Smooth muscle cell (in vitro differentiated cells): ENCODE data around the gene DOP1A. TPM values are rescaled to one million over a fixed set of nuclear protein-coding genes. Genes with fewer than 3 reads are reported as not detected.
"Not testable (repeated sequence)": the region's sequence is repeated elsewhere in the genome, so short reads cannot be mapped to it uniquely, and the experiment has no call there.

Source experiments
- DNase-seq: peaks from one replicate; lab custom pipeline; 2025; ENCODE audit not compliant: unreplicated experiment; lab: John Stamatoyannopoulos, UW
- H2AFZ ChIP-seq: fragments of 200-600 bp; sonication (generic); 2 replicates; pipeline ENCODE4 v1.6.0; 2016; ENCODE audit warnings: antibody characterized with exemption, low read depth, mild to moderate bottlenecking
- H3F3A ChIP-seq: fragments of 200-600 bp; sonication (generic); 2 replicates; pipeline ENCODE4 v1.6.0; 2017; ENCODE audit warnings: antibody characterized with exemption, low read depth
- H3K27ac ChIP-seq: fragments of 200-600 bp; sonication (generic); 2 replicates; pipeline ENCODE4 v1.5.1; 2016; ENCODE audit warnings: low read depth, mild to moderate bottlenecking
- H3K27me3 ChIP-seq: fragments of 200-600 bp; sonication (generic); 2 replicates; pipeline ENCODE4 v1.6.1; 2016; ENCODE audit warnings: low read depth, mild to moderate bottlenecking
- H3K36me3 ChIP-seq: fragments of 200-600 bp; sonication (generic); 2 replicates; pipeline ENCODE4 v1.5.1; 2016; ENCODE audit warnings: low read depth
- H3K4me1 ChIP-seq: fragments of 200-600 bp; sonication (generic); 2 replicates; pipeline ENCODE4 v1.5.1; 2016; ENCODE audit warnings: low read depth
- H3K4me2 ChIP-seq: fragments of 200-600 bp; sonication (generic); 2 replicates; pipeline ENCODE4 v1.6.0; 2016; ENCODE audit warnings: mild to moderate bottlenecking
- H3K4me3 ChIP-seq: fragments of 200-600 bp; sonication (generic); 2 replicates; pipeline ENCODE4 v1.5.1; 2016; ENCODE audit warnings: mild to moderate bottlenecking
- H3K79me2 ChIP-seq: fragments of 200-600 bp; sonication (generic); 2 replicates; pipeline ENCODE4 v1.6.0; 2016; ENCODE audit warnings: low read depth, mild to moderate bottlenecking
- H3K9ac ChIP-seq: fragments of 200-600 bp; sonication (generic); 2 replicates; pipeline ENCODE4 v1.6.0; 2016; ENCODE audit warnings: low read depth
- H3K9me3 ChIP-seq: fragments of 200-600 bp; sonication (generic); replicated peaks from 2 replicates; pipeline ENCODE4 v1.5.1; 2016; ENCODE audit warnings: low read depth
- H4K20me1 ChIP-seq: fragments of 200-600 bp; sonication (generic); 2 replicates; pipeline ENCODE4 v1.6.0; 2016; ENCODE audit warnings: low read depth
- WGBS: methylation state at CpG from one replicate; pipeline ENCODE4 v1.1.7; 2016; ENCODE audit warnings: low lambda C conversion rate; 5-methylcytosine and 5-hydroxymethylcytosine counted together
- polyA plus RNA-seq: library from polyadenylated mRNA; unstranded; fragments of >200 nt; fragmentation: Nextera tagmentation; extraction: Ambion mirVana; gene quantifications from 2 replicates; pipeline ENCODE4 v1.2.1, GENCODE V29; 2016
- total RNA-seq: library from RNA; depleted of rRNA; stranded (reverse); fragments of >200 nt; gene quantifications from 2 replicates; pipeline ENCODE4 v1.2.3, GENCODE V29; 2014
- TF ChIP-seq, protein P1 (sequence below): fragments of 200-600 bp; sonication (generic); IDR thresholded peaks from 2 replicates; pipeline ENCODE4 v1.5.1; 2017; ENCODE audit warnings: borderline replicate concordance, mild to moderate bottlenecking, antibody characterized with exemption; ENCODE audit not compliant: insufficient read depth, poor library complexity, severe bottlenecking

Gene DOP1A
- total and polyA plus RNA-seq, 2 experiments from 2014 or later = 0.93 to 11.0 TPM

DNA sequence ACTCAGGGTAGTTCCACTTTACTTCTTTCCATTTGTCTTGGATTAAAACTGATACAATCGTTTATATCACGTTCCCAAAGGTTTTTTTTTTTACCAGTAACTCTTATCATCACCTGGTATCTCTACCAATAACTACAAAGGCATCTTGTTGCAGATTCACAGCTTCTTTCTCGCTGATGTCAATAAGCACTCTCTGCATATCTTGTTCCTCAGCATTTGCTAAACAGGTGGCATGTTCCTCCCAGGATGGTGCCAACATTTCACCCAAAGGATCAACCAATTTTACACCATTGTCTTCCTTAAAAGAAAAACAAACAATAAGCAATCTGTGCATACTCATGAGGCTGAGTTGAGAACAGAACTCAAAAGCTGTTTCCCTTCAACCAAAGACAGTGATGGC is 121.0 kb downstream of the DOP1A start:
- H3K27me3 ChIP-seq = no peaks in the 10 kb centered on the region
- DNase-seq = no peak
- H3K4me1 ChIP-seq = peaks cover 5% of the 10 kb centered on the region
- H3K4me3 ChIP-seq = no peak overlapping the region
- WGBS = 89% methylated on average over 3 of the region's 3 CpGs
- H2AFZ ChIP-seq = no peak overlapping the region
- no peaks in the 10 kb centered on the region for H3K9me3 ChIP-seq
- H3K27ac ChIP-seq = peak overlapping the region; percentile 44
- no peak overlapping the region for H3K9ac ChIP-seq
- H3K4me2 ChIP-seq = no peak overlapping the region
- H4K20me1 ChIP-seq = peaks cover 90% of the 10 kb centered on the region
- TF ChIP-seq, protein P1, sequence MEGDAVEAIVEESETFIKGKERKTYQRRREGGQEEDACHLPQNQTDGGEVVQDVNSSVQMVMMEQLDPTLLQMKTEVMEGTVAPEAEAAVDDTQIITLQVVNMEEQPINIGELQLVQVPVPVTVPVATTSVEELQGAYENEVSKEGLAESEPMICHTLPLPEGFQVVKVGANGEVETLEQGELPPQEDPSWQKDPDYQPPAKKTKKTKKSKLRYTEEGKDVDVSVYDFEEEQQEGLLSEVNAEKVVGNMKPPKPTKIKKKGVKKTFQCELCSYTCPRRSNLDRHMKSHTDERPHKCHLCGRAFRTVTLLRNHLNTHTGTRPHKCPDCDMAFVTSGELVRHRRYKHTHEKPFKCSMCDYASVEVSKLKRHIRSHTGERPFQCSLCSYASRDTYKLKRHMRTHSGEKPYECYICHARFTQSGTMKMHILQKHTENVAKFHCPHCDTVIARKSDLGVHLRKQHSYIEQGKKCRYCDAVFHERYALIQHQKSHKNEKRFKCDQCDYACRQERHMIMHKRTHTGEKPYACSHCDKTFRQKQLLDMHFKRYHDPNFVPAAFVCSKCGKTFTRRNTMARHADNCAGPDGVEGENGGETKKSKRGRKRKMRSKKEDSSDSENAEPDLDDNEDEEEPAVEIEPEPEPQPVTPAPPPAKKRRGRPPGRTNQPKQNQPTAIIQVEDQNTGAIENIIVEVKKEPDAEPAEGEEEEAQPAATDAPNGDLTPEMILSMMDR = no peak
- peaks cover 76% of the 10 kb centered on the region for H3K79me2 ChIP-seq
- peaks cover 25% of the 10 kb centered on the region for H3F3A ChIP-seq
- no peaks in the 10 kb centered on the region for H3K36me3 ChIP-seq

- H3K4me1 ChIP-seq = peaks cover 5% of the 10 kb centered on the region
- H4K20me1 ChIP-seq = peaks cover 87% of the 10 kb centered on the region
- no peaks in the 10 kb centered on the region for H3K27me3 ChIP-seq
- peak overlapping the region; percentile 91 for H3K27ac ChIP-seq
- H3K79me2 ChIP-seq = peaks cover 76% of the 10 kb centered on the region
- H3K4me2 ChIP-seq = peak overlapping the region; percentile 98
- H3F3A ChIP-seq = peaks cover 12% of the 10 kb centered on the region
- no peaks in the 10 kb centered on the region for H3K9me3 ChIP-seq
- WGBS = 39% methylated on average over 6 of the region's 6 CpGs
- no peak overlapping the region for H2AFZ ChIP-seq
- no peaks in the 10 kb centered on the region for H3K36me3 ChIP-seq
- peak overlapping the region; percentile 57 for H3K9ac ChIP-seq
- DNase-seq = no peak
- TF ChIP-seq, protein P1 = no peak
- H3K4me3 ChIP-seq = peak overlapping the region; percentile 90
Observed at GRCh38 chr6:83190626-83191025, 123.2 kb downstream of the DOP1A start.

- not testable (repeated sequence) for H3K36me3 ChIP-seq, H3F3A ChIP-seq, H3K27me3 ChIP-seq, DNase-seq, H2AFZ ChIP-seq, H3K9me3 ChIP-seq, H3K4me1 ChIP-seq
- H3K4me3 ChIP-seq = peak overlapping the region; percentile 90
- 81% methylated on average over 18 of the region's 18 CpGs for WGBS
- H4K20me1 ChIP-seq = peaks cover 73% of the 10 kb centered on the region
- H3K79me2 ChIP-seq = peaks cover 63% of the 10 kb centered on the region
- peak overlapping the region; percentile 91 for H3K27ac ChIP-seq
- H3K4me2 ChIP-seq = peak overlapping the region; percentile 98
- H3K9ac ChIP-seq = peak overlapping the region; percentile 98
Observed at GRCh38 chr6:83191974-83192373, 124.5 kb downstream of the DOP1A start.

DNA sequence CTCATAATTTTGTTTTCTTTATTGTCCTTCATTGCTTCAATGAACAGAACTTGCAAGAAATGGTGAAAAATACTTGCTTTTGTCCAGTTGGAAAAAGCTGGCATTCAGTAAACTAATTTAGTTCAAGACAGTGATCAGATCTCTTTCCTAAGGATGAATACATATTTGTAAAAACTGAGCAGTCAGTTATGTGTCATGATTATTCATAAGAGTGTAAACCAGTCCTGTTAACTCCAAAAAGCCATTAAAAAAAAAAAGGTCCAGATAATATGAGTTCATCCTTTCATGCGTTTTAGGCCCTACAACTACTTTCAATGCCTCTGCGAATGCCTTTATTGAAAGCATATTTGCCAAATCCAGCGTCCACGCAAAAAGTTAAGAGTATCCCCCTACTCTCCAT is 125.0 kb downstream of the DOP1A start:
- TF ChIP-seq, protein P1 = no peak
- H3F3A ChIP-seq = peaks cover 3% of the 10 kb centered on the region
- H3K27ac ChIP-seq = peak overlapping the region; percentile 91
- no peaks in the 10 kb centered on the region for H3K27me3 ChIP-seq
- H3K4me2 ChIP-seq = peak overlapping the region; percentile 98
- H2AFZ ChIP-seq = peak overlapping the region; percentile 72
- H3K79me2 ChIP-seq = peaks cover 58% of the 10 kb centered on the region
- H3K4me3 ChIP-seq = peak overlapping the region; percentile 90
- DNase-seq = no peak
- peaks cover 69% of the 10 kb centered on the region for H4K20me1 ChIP-seq
- peaks cover 5% of the 10 kb centered on the region for H3K4me1 ChIP-seq
- H3K9me3 ChIP-seq = no peaks in the 10 kb centered on the region
- H3K9ac ChIP-seq = peak overlapping the region; percentile 98
- no peaks in the 10 kb centered on the region for H3K36me3 ChIP-seq
- WGBS = 1% methylated on average over 4 of the region's 4 CpGs
